VCaP (cell line): ENCODE data around the gene MKNK1.

Source experiments
- H3K27ac ChIP-seq: fragments of 450-650 bp; 2 replicates; pipeline ENCODE4 v1.5.1; 2017
- CTCF ChIP-seq: fragments of 450-650 bp; conservative IDR thresholded peaks from 2 replicates; pipeline ENCODE4 v1.5.1; 2017; ENCODE audit warnings: mild to moderate bottlenecking, moderate library complexity

MKNK1 gene

GRCh38 chr1:46510998-46511365 is 93.1 kb downstream of the MKNK1 start:
- no peak overlapping the region for H3K27ac ChIP-seq
- no peak for TF ChIP-seq CTCF

GRCh38 chr1:46510341-46510997 is 93.6 kb downstream of the MKNK1 start:
- H3K27ac ChIP-seq = no peak overlapping the region
- no peak for TF ChIP-seq CTCF

- no peak for TF ChIP-seq CTCF
- no peak overlapping the region for H3K27ac ChIP-seq
These were observed 95.3 kb downstream of the MKNK1 start for GRCh38 chr1:46508757-46509156.
